Measurements from ENCODE around the gene DAB1. TPM values are rescaled to one million over a fixed set of nuclear protein-coding genes. Genes with fewer than 3 reads are reported as not detected.

DAB1 gene
- total and polyA plus RNA-seq, 7 donors = under 0.01 to 1.1 (median 0.75) TPM; not detected in 1

DNA sequence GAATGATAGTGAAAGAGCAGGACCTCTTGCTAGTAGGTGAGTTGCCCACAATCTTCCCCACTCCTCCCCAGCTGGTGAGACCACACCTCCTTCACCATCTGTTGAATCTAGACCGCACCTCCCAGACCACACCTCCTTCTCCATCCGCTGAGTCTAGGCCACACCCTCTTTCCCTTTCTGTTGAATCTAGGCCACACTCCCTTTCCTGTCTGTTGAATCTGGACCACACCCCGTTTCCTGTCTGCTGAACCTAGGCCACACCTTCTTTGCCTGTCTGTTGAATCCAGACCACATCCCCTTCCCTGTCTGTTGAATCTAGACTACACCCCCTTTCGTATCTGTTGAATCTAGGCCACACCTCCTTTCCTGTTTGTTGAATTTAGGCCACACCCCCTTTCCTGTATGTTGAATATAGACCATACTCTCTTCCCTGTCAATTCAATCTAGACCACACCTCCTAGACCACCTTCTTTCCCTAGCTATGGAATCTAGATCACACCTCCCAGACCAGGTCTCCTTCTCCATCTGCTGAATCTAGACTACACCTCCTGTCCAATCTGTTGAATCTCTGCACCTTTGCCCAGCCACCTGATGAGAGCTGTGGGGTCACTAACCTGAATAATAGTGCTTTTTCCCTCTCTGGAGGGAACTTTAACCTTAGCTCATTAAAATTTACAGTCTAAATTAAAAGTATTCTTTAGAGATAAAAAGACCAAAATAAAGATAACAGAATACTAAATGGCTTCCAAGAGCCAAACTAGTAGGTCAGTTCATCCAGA lies 116.3 kb downstream of the DAB1 start:
- WGBS, 2 donors = 36 to 65% methylated on average over 4 of the region's 4 CpGs
- no peak for DNase-seq
- H3K4me1 ChIP-seq = no peaks in the 10 kb centered on the region
- intact Hi-C loops (cut with DNase I) = no loop called here
- no peak overlapping the region for H3K27ac ChIP-seq
- TF ChIP-seq POLR2AphosphoS5 (IDR thresholded peaks at IDR 0.05) = no peak
- TF ChIP-seq POLR2A (IDR thresholded peaks at IDR 0.05) = no peak
- H3K36me3 ChIP-seq = no peaks in the 10 kb centered on the region
- H3K9me3 ChIP-seq = no peaks in the 10 kb centered on the region
- no peaks in the 10 kb centered on the region for H3K27me3 ChIP-seq
- H3K4me3 ChIP-seq = no peak overlapping the region

- intact Hi-C loops (cut with DNase I) = no loop called here
- Histone ChIP-seq H3K4me3 (no peak overlapping the region), H3K27me3 (no peaks in the 10 kb centered on the region), H3K36me3 (no peaks in the 10 kb centered on the region), H3K4me1 (peaks cover 0 to 2% (median 0%) of the 10 kb centered on the region in 4 donors), H3K27ac (no peak overlapping the region), H3K9me3 (no peaks in the 10 kb centered on the region)
- no peak for TF ChIP-seq EP300 (IDR thresholded peaks at IDR 0.05)
- TF ChIP-seq CTCF (IDR thresholded peaks at IDR 0.05) = no peak
- no peak for TF ChIP-seq POLR2A (IDR thresholded peaks at IDR 0.05)
- TF ChIP-seq POLR2AphosphoS5 (IDR thresholded peaks at IDR 0.05) = no peak
- WGBS, 2 donors = 88 to 89% methylated on average over 3 of the region's 3 CpGs
- no peak for DNase-seq
Measured at GRCh38 chr1:57304591-57304990, 119.3 kb downstream of the DAB1 start.

DNA sequence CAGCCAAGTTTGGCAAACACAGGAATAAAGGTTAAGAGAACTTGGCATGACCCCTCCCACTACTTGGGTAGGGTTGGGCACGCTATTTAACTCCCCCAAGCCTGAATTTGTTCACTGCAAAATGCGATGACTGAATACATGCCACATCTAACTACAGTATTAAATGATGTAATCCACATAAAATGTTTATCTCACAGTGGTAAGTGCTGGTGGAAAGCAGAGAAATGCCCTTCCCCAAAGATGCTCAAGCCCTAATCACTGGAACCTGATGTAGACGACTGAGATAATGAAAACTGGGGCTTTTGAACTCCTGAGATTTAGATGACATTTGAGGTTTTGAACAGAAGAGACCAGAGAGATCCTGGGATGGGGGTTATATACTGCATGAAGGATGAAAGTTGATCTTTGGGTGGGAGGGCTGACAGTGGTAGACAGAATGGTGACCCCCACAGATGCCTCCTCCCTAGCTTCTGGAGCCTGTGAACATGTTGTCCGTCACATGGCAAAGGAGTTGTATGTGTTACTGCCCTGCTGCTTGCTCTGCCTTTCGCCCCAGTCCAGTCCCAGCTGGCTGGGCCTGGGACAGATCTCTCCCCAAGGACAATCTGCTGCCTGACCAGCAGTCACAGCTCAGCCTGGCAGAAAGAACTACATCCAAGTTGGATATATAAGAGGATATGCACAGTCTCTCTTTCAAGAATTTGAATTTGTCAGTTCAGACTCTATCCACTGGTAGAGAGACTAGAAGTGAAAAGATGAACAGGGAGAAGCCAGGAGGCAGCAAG lies 120.9 kb downstream of the DAB1 start:
- no peaks in the 10 kb centered on the region for H3K9me3 ChIP-seq
- H3K4me3 ChIP-seq = no peak overlapping the region
- no peaks in the 10 kb centered on the region for H3K27me3 ChIP-seq
- DNase-seq = no peak
- intact Hi-C loops (cut with DNase I) = no loop called here
- H3K4me1 ChIP-seq = peaks cover 0 to 4% (median 0%) of the 10 kb centered on the region in 4 donors
- H3K27ac ChIP-seq = no peak overlapping the region
- 80 to 87% methylated on average over 5 of the region's 5 CpGs for WGBS, 2 donors
- no peak for TF ChIP-seq POLR2A (IDR thresholded peaks at IDR 0.05)
- no peak for TF ChIP-seq CTCF (IDR thresholded peaks at IDR 0.05)
- TF ChIP-seq POLR2AphosphoS5 (IDR thresholded peaks at IDR 0.05) = no peak
- TF ChIP-seq EP300 (IDR thresholded peaks at IDR 0.05) = no peak
- no peaks in the 10 kb centered on the region for H3K36me3 ChIP-seq

DNA sequence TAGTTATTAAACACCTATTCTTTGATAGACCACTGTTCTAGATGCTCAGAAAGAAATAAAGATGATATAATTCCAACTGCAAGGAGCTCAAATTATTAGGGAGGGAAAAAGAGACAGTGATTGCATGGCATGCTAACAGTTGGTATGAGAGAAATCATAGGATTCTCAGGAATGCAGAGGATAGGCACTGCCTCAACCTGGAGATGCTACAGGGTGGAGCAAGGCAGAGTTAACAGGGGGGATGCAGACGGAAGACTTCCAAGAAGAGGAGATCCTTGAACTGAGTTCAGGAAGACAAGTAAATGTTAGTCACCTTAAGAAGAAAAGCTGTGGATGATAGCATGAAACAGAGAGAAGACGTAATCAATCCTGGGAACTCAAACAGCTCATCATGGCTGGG lies 123.7 kb downstream of the DAB1 start:
- WGBS, 2 donors = 90% methylated on average over 2 of the region's 2 CpGs
- TF ChIP-seq EP300 (IDR thresholded peaks at IDR 0.05) (no peak), CTCF (IDR thresholded peaks at IDR 0.05) (no peak), POLR2AphosphoS5 (IDR thresholded peaks at IDR 0.05) (no peak), POLR2A (IDR thresholded peaks at IDR 0.05) (no peak)
- no peak for DNase-seq
- H3K27me3 ChIP-seq = no peaks in the 10 kb centered on the region
- no peak overlapping the region for H3K27ac ChIP-seq
- no peaks in the 10 kb centered on the region for H3K36me3 ChIP-seq
- no peak overlapping the region for H3K4me3 ChIP-seq
- H3K9me3 ChIP-seq = no peaks in the 10 kb centered on the region
- intact Hi-C loops (cut with DNase I) = no loop called here
- peaks cover 0 to 4% (median 0%) of the 10 kb centered on the region in 4 donors for H3K4me1 ChIP-seq

GRCh38 chr1:57296726-57297250 lies 127.1 kb downstream of the DAB1 start:
- H3K36me3 ChIP-seq = no peaks in the 10 kb centered on the region
- intact Hi-C loops (cut with DNase I) = no loop called here
- no peak for DNase-seq
- 59 to 63% methylated on average over 4 of the region's 4 CpGs for WGBS, 2 donors
- no peaks in the 10 kb centered on the region for H3K9me3 ChIP-seq
- H3K4me1 ChIP-seq = peaks cover 0 to 4% (median 0%) of the 10 kb centered on the region in 4 donors
- H3K4me3 ChIP-seq = no peak overlapping the region
- H3K27ac ChIP-seq = no peak overlapping the region
- TF ChIP-seq POLR2A (IDR thresholded peaks at IDR 0.05) = no peak
- TF ChIP-seq EP300 (IDR thresholded peaks at IDR 0.05) = no peak
- TF ChIP-seq POLR2AphosphoS5 (IDR thresholded peaks at IDR 0.05) = no peak
- TF ChIP-seq CTCF (IDR thresholded peaks at IDR 0.05) = no peak
- no peaks in the 10 kb centered on the region for H3K27me3 ChIP-seq

Data from sigmoid colon (tissue), 7 donors.